ENCODE data around the gene TAF1.
"Not testable (repeated sequence)": the region's sequence is repeated elsewhere in the genome, so short reads cannot be mapped to it uniquely, and the experiment has no call there.

Gene TAF1

GRCh38 chrX:71509289-71509688 is 143.1 kb downstream of the TAF1 start:
- no peak for DNase-seq

DNA sequence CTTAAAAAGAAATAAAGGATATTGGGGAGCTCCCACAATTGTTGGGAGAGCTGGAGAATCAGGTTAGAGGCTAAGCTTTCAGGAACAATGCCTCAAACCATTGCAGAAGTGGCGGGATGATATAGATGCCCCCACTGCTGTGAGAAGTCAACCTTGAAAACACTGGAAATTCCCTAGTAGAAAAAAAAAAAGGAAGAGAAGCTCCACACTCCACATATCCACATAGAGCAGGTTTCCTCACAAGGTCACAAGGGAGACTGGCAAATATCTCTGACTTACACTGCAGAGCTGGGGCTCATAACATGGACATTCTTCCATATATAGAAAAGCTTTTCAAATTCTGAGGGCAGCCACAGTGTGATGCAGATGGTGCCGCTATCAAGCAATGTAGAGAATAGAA is 144.0 kb downstream of the TAF1 start:
- no peak for DNase-seq

DNA sequence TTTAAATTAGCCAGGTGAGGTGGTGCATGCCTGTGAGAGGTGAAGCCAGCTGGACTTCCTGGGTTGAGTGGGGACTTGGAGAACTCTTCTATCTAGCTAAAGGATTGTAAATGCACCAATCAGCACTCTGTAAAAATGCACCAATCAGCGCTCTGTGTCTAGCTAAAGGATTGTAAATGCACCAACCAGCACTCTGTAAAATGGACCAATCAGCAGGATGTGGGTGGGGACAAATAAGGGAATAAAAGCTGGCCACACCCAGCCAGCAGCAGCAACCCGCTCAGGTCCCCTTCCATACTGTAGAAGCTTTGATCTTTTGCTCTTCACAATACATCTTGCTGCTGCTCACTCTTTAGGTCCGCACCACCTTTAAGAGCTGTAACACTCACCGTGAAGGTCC is 147.6 kb downstream of the TAF1 start:
- DNase-seq: not testable (repeated sequence)

- no peak for DNase-seq
Observed at GRCh38 chrX:71514367-71515037, 148.3 kb downstream of the TAF1 start.

- no peak for DNase-seq
Observed at GRCh38 chrX:71515038-71515396, 148.9 kb downstream of the TAF1 start.
